Parathyroid adenoma (tissue), 2 donors: ENCODE results near the gene PADI3.

ENCODE experiments used
- H2AFZ ChIP-seq: fragments of 300-600 bp; sonication (generic); one replicate; pipeline ENCODE4 v1.7.0; 2017; ENCODE audit warnings: antibody characterized with exemption, mild to moderate bottlenecking
- H3K27ac ChIP-seq: fragments of 300-600 bp; sonication (generic); one replicate; pipeline ENCODE4 v1.7.0; 2017
- H3K27me3 ChIP-seq: fragments of 300-600 bp; sonication (generic); one replicate; pipeline ENCODE4 v1.7.0; 2017; ENCODE audit warnings: low read length; ENCODE audit not compliant: control insufficient read depth, insufficient read depth
- H3K36me3 ChIP-seq: fragments of 300-600 bp; sonication (generic); one replicate; pipeline ENCODE4 v1.7.0; 2017; ENCODE audit warnings: low read length; ENCODE audit not compliant: control insufficient read depth, insufficient read depth
- H3K4me1 ChIP-seq: fragments of 300-600 bp; sonication (generic); one replicate; pipeline ENCODE4 v1.7.0; 2017; ENCODE audit warnings: control low read depth
- H3K4me2 ChIP-seq: fragments of 300-600 bp; sonication (generic); one replicate; pipeline ENCODE4 v1.7.0; 2017; ENCODE audit warnings: low read length
- H3K4me3 ChIP-seq: fragments of 300-600 bp; sonication (generic); one replicate; pipeline ENCODE4 v1.7.0; 2017; ENCODE audit warnings: low read depth, low read length
- H3K79me2 ChIP-seq: fragments of 300-600 bp; sonication (generic); one replicate; pipeline ENCODE4 v1.7.0; 2017; ENCODE audit warnings: control low read depth
- H3K9ac ChIP-seq: fragments of 300-600 bp; sonication (generic); one replicate; pipeline ENCODE4 v1.7.0; 2017; ENCODE audit warnings: mild to moderate bottlenecking
- H3K9me3 ChIP-seq: fragments of 300-600 bp; sonication (generic); one replicate; pipeline ENCODE4 v1.7.0; 2017; ENCODE audit warnings: low read length; ENCODE audit not compliant: control insufficient read depth
- CTCF ChIP-seq: fragments of 300-600 bp; sonication (generic); IDR thresholded peaks from one replicate; pipeline ENCODE4 v1.7.0; 2017; ENCODE audit warnings: antibody characterized with exemption, mild to moderate bottlenecking
- donor health status: primary hyperparathyroidism.

The PADI3 gene

GRCh38 chr1:17308593-17308992 is 59.7 kb downstream of the PADI3 start:
- Histone ChIP-seq H3K27me3 (no peaks in the 10 kb centered on the region), H3K27ac (no peak overlapping the region)

GRCh38 chr1:17309426-17310067 is 60.6 kb downstream of the PADI3 start:
- Histone ChIP-seq H2AFZ (no peak overlapping the region), H3K27ac (no peak overlapping the region), H3K9ac (no peak overlapping the region), H3K36me3 (no peaks in the 10 kb centered on the region), H3K9me3 (no peaks in the 10 kb centered on the region), H3K4me1 (no peaks in the 10 kb centered on the region), H3K4me2 (no peak overlapping the region), H3K79me2 (no peaks in the 10 kb centered on the region), H3K27me3 (no peaks in the 10 kb centered on the region), H3K4me3 (no peak overlapping the region)
- no peak for TF ChIP-seq CTCF

More at GRCh38 chr1:17308593-17308992, 59.7 kb downstream of the PADI3 start:
- Histone ChIP-seq H2AFZ (no peak overlapping the region), H3K9me3 (no peaks in the 10 kb centered on the region), H3K4me3 (no peak overlapping the region), H3K36me3 (no peaks in the 10 kb centered on the region), H3K4me2 (no peak overlapping the region), H3K9ac (no peak overlapping the region), H3K79me2 (no peaks in the 10 kb centered on the region), H3K4me1 (no peaks in the 10 kb centered on the region)
- TF ChIP-seq CTCF = no peak

GRCh38 chr1:17310068-17310640 is 61.3 kb downstream of the PADI3 start:
- Histone ChIP-seq H3K4me1 (no peaks in the 10 kb centered on the region), H3K79me2 (no peaks in the 10 kb centered on the region), H3K4me2 (no peak overlapping the region), H2AFZ (no peak overlapping the region), H3K27ac (no peak overlapping the region), H3K4me3 (no peak overlapping the region), H3K27me3 (no peaks in the 10 kb centered on the region), H3K36me3 (no peaks in the 10 kb centered on the region), H3K9ac (no peak overlapping the region), H3K9me3 (no peaks in the 10 kb centered on the region)
- TF ChIP-seq CTCF = no peak

GRCh38 chr1:17313530-17314309 is 64.8 kb downstream of the PADI3 start:
- H3K27me3 ChIP-seq = no peaks in the 10 kb centered on the region
- H3K9me3 ChIP-seq = no peaks in the 10 kb centered on the region
- no peaks in the 10 kb centered on the region for H3K79me2 ChIP-seq
- H3K4me2 ChIP-seq = no peak overlapping the region
- no peaks in the 10 kb centered on the region for H3K36me3 ChIP-seq
- H3K4me1 ChIP-seq = no peaks in the 10 kb centered on the region
- no peak overlapping the region for H3K9ac ChIP-seq
- TF ChIP-seq CTCF = no peak
- H3K27ac ChIP-seq = no peak overlapping the region
- no peak overlapping the region for H3K4me3 ChIP-seq
- H2AFZ ChIP-seq = no peak overlapping the region
